Right hindlimb (tissue), 1 donor: ENCODE data around the gene POLD3.

ENCODE experiments used
- DNase-seq: peaks from one replicate; pipeline ENCODE4 v3.0.0-alpha.2; 2018

The POLD3 gene, protein sequence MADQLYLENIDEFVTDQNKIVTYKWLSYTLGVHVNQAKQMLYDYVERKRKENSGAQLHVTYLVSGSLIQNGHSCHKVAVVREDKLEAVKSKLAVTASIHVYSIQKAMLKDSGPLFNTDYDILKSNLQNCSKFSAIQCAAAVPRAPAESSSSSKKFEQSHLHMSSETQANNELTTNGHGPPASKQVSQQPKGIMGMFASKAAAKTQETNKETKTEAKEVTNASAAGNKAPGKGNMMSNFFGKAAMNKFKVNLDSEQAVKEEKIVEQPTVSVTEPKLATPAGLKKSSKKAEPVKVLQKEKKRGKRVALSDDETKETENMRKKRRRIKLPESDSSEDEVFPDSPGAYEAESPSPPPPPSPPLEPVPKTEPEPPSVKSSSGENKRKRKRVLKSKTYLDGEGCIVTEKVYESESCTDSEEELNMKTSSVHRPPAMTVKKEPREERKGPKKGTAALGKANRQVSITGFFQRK

DNA sequence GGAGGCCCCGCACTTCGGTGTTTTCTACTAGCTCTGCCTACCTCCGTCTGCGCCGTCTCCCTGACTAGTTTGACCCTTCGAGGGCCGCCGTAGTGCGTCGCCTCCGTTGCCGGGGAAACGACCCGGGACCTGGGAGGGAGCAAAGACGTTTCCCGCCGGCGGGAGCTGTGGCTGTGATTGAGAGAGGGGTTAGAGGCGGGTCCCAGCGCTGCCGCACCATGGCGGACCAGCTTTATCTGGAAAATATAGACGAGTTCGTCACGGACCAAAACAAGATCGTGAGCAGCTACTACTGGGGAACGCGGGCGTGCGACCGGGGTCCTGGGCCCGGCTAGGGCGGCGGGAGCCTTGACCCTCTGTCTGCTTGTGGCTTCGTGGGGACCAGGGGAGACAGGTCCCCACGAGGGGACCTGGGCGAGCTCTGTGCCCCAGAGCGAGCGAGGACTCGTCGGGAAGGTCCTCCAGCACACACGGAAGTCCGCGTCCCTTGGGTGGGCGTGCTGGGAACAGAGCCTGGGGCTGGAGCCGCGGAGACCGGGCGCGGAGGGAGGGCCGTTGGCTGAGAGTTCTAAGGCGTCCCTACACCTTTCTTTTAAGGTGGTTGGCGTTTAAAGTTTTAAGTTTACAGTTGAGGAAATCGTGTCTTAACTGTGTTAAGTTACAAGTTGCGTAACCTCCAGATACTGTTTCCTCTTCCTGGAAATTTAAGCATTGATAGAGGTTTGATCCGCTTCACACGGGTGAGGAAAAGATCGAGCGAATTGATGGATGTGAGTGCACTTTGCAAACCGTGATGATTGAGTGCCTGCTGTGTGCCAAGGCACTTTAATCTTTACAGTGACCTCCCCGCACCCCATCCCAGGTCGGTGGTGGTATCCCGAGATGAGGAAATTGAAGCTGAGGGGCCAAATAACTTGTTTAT lies at the start of gene POLD3:
Gene POLD3, plus strand, starts transcription at position 142 of the 922 bp plus-strand sequence. Its CDS starts 77 bp downstream, at position 219.
- peak; percentile 97 for DNase-seq

DNA sequence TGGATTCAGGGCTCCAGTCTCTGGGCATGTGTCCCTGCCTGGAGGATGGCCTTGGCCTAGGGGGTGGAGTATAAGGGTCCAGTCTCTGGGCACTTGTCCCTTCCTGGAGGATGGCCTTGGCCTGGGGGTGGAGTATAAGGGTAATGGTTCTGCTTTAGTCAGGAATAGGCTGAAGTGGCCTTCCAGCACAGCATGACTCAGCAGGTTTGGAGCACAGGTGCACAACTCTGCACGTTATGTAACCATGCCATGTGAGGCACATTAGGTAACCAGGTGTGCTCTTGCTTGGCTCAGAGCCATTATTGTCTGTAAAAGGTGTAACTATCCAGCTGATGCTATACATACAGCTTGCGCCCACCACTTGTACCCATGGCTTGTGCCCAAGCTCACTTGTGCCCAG lies 48.4 kb upstream of the POLD3 start:
- no peak for DNase-seq

DNA sequence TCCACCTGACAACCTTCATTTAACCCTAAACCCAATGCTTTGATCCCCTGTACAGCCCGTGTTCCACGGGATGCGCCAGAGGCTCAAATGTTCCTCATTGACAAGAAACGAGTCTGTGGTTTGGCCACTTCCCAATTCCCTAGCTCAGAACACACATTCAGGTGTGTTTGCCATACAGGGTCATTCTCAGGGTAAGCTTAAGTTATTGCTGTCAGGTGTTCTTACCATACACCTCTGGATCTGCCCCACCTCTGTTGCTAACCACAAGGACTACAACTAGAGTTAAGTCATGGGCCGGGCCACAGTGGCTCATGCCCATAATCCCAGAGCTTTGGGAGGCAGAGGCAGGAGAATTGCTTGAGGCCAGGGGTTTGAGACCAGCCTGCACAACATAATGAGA lies 45.6 kb upstream of the POLD3 start:
- DNase-seq, result no peak

DNA sequence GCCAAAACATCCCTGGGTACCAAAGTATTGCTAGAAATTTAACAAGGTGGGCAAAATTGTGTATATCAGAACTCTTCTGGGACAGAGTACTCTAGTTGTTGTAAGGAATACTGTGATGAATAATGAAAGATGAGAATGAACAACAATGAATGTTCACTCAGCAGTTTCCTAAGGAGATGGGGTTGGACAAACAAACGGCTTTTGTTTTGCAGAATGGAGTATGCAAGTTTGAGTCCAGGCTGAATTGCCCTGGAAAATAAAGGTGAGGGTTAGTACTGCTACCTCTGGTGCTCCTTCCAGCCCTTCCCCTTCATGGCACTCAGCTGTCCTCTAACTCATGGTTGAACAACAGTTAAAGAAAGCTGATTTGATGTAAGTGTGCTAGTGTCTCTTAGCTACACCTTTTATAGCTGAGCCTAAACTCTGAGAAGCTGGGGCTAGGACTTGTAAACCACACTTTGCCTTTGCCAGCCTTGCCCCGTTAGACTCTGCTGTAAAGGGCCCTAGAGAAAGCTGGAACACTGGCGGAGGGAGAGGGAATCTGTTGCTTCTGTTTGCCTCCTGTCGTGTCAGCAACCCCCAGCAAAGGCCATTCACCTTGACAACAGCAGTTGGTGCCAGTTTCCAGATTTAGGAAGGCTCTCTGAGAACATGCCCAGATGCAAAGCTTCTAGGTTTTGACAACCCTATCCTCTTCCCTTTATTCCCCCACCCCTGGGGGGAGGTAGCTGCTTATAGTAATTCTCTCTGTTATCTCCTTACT lies 41.2 kb upstream of the POLD3 start:
- DNase-seq, result no peak

DNA sequence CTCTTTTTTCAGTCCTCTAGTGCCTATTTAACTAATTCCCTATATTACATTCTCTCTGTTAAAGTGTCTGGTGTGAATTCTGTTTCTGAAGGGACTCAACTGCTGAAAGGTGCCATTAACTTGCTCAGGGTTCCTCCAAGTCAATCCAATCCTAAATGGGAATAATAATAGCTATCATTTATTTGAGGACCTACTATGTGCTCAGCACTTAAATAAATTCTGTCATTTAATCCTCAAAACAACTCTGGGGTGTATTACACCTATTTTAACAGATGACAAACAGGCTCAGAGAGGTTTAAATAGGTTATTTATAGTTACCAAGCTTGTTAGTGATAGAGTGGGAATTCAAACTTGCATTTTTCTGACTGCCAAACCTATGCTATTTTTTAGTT lies 40.6 kb upstream of the POLD3 start:
- DNase-seq, result no peak

DNA sequence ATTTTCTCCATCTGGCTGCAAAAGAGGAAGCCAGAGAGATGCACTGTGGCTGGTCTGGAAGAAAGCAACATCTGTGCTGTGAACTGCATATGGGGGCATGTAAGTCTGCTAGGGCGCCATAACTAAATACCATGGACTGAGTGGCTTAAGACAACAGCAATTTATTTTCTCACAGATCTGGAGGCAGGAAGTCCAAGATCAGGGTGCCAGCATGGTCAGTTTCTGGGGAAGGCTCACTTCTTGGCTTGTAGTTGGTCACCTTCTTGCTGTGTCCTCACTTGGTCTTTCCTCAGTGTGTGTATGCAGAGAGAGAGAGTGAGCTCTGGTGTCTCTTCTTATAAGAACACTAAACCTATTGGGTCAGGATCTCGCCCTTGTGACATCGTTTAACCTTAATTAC lies 34.9 kb upstream of the POLD3 start:
- DNase-seq, result no peak

DNA sequence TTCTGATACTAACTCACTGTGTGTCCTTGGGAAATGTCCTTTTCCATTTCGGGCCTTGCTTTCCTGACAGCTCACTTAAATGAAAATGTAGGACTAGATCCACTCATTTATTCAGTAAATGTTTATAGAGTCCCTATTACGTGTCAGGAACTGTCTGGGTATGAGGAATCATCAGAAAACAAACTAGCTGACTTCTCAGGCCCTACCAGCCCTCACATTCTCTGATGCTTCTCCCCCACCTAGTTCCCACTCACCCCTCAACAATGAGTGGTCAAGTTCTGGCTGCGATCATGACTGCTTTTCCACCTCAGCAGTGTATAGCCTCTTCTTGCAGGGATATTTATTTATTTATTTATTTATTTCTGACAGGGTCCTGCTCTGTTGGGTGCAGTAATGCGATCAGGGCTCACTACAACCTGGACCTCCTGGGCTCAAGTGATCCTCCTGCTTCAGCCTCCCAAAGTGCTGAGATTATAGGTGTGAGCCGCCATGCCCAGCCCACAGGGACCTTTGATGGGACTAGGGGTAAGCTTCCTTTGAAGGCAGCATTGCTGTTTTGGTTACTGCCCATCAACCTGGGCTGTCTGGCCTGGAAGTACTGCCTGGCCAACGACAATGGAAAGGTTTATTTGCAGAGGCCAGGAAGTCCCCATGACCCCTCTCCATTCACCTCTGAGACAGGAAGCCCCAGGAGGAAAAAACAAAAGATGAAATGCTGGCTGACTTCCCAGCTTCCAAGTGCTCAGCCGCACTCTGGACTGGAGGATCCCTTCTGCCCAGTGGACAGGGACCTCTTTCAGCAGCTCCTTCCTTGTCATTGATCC lies 33.1 kb upstream of the POLD3 start:
- no peak for DNase-seq

DNA sequence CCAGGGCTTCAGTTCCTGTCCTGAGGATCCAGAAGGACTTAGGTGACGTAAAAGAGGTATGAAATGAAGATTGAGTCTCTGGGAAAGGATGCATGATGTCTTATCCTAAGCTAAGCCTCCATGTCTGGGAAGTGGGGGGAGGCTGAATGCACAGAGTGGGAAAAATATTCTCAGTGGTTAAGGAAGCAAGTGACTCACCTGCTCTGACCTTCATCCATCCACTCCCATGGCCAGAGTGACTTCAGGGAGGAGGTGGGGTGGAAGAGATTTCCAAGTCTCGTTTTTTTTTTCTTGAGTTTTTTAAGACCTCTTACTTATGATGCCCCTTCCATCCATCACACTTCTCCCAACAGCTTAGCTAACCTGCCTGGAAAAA lies 32.5 kb upstream of the POLD3 start:
- no peak for DNase-seq

DNA sequence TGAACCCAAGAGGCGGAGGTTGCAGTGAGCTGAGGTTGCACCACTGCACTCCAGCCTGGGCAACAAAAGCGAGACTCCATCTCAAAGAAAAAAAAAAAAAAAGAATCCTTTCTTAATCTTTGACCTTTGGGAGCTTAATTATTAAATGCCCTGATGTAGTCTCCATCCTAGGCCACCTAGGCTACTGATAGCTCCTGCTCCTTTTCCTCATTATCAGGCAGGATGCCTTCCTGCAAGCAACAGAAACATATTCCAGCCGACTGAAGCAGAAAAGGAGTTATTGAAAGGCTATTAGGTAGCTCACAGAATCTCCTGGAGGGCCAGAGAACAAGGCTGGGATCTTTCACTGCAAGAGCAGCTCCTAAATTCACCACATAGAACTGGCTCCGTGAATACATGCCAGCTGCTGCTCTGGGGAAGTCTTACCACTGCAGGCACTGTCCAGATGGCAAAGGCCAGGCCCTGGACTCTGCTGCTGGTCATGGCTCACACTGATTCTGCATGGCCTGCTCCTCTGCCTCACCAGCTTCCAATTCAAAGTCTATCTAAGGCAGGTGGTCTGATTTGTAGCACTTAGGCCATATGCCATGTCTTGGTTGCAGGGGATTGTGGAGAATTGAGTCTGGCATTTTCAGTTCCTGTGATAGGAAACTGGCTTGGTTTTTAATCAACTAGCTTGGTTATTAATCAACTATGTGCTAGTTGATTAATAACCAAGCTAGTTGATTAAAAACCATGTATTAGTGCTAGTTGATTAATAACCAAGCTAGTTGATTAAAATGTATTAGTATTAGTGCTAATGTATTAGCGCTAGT lies 26.0 kb upstream of the POLD3 start:
- DNase-seq, result no peak

DNA sequence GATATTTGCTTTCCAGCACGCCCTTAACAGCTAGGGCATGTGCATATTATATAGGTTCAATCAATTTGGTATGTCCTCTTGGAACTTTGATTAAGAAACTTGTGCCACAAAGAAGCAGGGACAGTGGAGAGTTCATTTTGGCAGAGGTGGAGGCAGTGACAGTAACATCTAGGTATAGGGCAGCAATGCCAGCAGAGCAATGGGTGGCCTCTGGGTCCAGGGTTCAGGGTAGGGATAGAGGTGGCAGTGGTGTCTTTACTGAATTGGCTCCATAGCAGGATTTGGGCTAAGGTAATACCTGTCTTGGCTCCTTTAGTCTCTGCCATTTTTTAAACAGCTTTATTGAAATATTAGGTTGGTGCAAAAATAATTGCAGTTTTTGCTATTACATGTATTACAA lies 24.4 kb upstream of the POLD3 start:
- no peak for DNase-seq

DNA sequence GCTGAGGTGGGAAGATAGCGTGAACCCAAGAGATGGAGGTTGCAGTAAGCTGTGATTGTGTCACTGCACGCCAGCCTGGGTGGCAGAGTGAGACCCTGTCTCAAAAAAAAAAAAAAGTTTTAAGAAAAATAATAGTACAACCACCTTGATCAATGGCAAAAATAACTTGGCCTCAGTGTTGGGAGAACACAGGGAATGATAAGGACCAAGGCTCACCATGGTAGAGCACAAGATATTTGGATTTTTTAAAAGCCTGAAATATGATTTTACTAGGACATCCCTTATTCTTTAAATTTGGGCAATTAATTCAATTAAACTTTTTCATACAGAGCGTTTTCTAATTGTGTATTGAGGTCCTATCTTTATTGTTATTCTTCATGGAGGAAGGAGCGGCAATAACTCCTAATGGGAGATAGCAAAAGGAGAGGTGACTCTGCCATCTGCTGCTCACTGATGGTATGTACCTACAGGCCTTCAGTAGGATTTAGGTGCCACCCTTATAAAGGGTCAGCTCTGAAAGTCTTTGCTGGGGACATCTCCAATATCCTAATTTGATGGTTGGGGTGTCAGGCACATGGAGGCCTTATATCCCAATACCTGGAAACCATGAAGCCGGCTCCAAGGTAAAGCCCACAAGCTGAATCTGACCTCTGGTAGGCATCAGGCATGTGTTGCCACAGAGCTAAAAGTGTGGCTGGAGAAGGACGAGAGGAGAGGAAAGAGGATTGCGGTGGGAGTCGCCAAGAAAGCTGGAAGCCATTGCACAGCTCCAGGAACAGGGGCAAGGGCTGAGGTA lies 21.9 kb upstream of the POLD3 start:
- peak; percentile 38 for DNase-seq

DNA sequence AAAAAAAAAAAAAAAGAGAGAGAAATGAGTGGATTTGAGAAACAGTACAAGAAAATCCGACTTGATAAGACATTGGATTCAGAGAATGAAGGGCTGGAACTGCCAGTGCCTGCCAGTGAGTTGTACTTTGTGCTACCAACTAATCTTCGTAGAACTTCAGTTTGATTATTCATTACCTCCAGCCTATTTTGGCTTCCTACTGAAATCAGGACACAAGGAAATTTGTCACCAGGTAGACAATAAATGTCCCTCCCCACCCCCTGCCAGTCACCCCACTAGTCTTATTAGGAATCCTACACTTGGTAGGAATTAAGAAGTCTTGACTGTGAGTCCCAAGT lies 21.4 kb upstream of the POLD3 start:
- no peak for DNase-seq

DNA sequence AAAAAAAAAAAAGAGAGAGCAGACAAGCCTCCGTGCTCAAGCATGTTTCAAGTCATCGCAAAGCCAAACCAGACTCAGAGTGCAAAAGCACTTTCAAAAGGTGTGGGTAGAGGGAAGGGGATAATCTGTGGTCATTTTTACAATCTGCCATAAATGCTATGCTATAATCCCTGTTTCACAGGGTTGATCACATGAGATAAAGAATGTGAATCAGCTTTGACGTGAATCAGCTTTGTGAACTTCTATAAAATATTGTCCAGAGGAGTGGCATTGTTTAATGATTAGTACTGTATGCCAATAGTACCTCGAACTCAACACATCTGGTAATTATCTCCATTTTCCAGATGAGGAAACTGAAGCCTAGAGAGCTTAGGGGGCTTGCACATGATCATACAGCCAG lies 20.0 kb upstream of the POLD3 start:
- no peak for DNase-seq

DNA sequence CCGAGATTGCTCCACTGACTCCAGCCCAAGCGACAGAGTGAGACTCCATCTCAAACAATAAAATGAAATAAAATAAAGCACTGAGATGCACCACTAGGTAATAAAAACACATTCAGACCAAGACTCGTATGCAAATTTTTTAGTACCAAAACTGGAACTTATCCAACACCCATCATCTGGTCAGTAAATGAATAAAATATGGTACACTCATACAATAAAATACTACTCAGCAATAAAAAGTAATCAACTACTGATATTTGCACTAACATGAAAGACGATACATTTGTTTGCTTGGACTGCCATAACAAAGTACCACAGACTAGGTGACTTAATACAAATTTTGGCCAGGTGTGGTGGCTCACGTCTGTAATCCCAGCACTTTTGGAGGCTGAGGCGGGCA lies 17.8 kb upstream of the POLD3 start:
- no peak for DNase-seq

DNA sequence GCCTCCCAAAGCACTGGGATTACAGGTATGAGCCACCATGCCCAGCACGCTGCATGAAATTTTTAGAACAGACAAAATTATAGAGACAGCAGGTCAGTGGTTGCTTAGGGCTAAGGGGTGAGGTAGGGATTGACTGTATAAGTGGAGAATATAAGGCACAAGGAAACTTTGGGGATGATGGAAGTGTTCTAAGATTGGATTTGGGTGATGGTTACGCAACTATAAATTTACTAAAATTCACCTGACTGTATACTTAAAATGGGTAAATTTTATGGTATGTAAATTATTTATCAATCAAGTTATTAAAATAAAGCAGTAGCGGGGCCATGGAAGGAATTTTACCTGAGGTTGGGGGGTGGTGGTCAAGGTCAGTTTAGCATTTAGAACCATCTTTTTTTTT lies 16.4 kb upstream of the POLD3 start:
- no peak for DNase-seq

DNA sequence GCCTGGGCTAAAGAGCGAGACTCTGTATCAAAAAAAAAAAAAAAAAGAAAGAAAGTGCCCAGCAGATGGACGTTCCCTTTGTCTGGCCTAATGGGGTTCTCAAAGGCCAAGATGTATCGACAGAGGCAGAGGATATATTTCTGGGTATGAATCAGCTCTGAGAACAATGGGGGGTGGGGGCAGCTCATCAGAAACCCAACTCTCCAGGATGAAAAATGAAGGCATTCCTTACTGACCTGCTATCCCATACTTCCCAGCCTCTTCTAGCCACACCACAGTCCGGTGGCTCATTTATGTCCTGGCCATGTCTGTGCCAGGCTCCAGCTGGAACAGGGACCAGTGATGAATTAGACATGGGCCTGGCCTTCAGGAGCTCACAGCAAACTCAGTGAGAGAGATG lies 15.2 kb upstream of the POLD3 start:
- DNase-seq, result no peak

DNA sequence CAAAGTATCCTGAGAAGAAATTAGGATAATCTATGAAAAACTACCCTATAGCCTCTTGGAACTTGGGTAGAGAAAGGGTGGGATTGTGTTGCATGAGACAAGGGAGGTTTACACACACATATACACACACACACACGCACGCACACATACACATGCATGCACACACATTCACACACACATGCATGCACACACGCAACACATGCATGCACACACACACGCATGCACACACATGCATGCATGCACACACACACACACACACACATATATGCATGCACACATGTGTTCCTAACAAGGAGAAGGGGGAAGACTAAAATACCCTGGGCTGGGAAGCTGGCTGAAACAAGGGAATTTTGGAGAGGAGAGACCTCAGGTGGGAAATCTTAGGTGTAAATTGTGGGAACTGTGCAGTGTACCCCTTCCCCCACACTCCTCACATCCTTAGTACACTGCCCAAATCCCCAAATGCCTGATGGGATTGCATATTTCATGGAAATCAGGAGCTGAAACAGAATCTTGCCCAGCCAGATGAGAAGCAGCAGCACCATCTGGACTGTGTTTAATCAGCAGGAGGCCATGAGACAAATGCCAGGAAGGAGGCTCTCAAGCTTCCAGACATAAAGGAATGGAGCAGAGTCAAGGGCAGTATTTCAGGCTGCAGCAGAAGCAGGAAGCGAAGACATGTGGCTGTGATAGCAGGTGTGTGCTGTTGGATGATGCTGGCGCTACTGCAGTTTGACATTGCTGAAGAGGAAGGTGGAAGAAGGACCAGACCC lies 14.6 kb upstream of the POLD3 start:
- peak; percentile 21 for DNase-seq

DNA sequence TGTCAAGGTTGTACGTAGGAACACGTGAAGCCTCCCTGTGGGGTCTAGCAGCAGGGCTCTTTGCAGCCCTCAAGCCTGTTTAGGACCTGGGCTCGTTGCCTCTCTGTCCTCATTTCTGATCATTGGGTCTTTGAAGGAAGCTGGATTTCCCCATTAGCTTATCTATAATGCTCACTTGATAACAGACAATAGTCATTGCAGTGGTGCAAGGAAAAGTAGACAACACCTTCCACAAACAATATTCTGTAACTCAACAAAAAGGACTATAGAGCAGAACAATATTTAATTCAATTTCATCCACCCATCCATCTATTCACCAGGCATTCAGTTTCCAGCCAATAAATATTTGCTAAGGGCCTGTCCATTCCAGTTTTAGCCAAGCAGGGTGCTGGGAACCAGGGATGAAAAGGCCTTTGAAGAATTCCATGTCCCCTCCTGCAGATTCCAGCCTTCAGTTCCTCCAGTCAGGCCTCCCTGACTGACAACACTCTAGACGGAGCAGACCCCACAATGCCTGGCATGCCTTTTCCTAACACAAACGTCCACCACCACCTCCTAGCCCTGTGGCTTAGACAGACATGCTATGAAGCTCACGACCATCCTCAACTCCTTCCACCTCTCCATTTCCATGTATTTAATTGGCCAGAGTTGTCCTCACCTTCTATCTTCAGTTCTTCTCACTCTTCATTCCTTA lies 12.7 kb upstream of the POLD3 start:
- DNase-seq, result no peak

DNA sequence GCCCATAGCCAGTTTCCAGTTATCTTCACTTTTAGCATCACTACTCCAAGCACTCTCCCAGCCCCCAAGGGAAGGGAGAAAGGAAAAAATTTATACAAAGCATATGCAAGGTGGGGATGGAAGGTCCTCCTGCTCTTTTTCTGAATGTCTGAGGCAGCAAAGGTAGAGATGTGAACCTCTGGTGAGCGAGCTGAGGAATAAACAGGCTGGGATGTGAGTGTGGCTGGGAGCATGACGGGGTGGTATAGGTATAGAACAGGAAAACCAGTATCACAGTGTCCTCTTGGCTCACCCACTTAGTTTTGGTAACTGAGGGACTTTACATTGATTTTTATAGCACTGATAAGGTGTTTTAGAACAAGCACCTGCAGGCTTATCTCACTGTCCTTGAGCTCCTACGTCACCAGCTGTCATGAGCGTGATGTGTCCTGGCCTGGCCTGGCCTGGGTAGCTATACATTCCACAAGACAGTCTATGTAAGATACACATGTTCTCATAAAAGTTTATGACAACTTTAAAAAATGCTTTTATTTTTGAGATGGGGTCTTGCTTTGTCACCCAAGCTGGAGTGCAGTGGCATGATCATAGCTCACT lies 10.3 kb upstream of the POLD3 start:
- DNase-seq, result no peak
